ENCODE measurements around the gene AVPR2. TPM values are rescaled to one million over a fixed set of nuclear protein-coding genes. Genes with fewer than 3 reads are reported as not detected.

AVPR2 gene
- total RNA-seq, 1 experiment from 2014 or later = not detected

- BruUV-seq (replicated peaks) = TSS peak; percentile 45
- no peak for TF ChIP-seq CTCF (IDR thresholded peaks at IDR 0.05; ENCODE audit: insufficient read depth in 1 of 2, low read depth in 1 of 2, low read length in 1 of 2, severe bottlenecking in 1 of 2, unreplicated experiment in 1 of 2)
- peak overlapping the region; percentile 76 for H3K4me3 Mint-ChIP-seq (ENCODE audit: unreplicated experiment)
- no peaks in the 10 kb centered on the region for H3K27me3 Mint-ChIP-seq (ENCODE audit: insufficient read depth, unreplicated experiment)
- no peaks in the 10 kb centered on the region for H3K36me3 ChIP-seq (ENCODE audit: control insufficient read depth, insufficient read depth, low read length)
- POLR2A ChIA-PET = interaction anchor here (1.2 kb wide), 1 partner anchor 8 kb away, joined by 3 read pairs; the partner anchor contains the start of gene ARHGAP4
- CTCF ChIA-PET = interaction anchor here (1.1 kb wide), 1 partner anchor 13 kb away, joined by 6 read pairs; no protein-coding TSS in a partner anchor
- no peaks in the 10 kb centered on the region for H3K9me3 Mint-ChIP-seq (ENCODE audit: unreplicated experiment)
- H3K27me3 ChIP-seq (replicated peaks; ENCODE audit: control insufficient read depth, insufficient read depth, low read length) = no peaks in the 10 kb centered on the region
- no peak overlapping the region for H3K27ac Mint-ChIP-seq (ENCODE audit: unreplicated experiment)
- no peak for DNase-seq
- H3K36me3 Mint-ChIP-seq (ENCODE audit: insufficient read depth, unreplicated experiment) = peaks cover 16% of the 10 kb centered on the region
- H3K4me1 Mint-ChIP-seq (ENCODE audit: low read depth, unreplicated experiment) = no peaks in the 10 kb centered on the region
- intact Hi-C loops (cut with micrococcal nuclease; ENCODE audit: unreplicated experiment) = no loop called here
- no peaks in the 10 kb centered on the region for H3K9me3 ChIP-seq
- peak overlapping the region; percentile 54 for H3K4me3 ChIP-seq (ENCODE audit: low read depth, low read length)
- H3K4me1 ChIP-seq = no peaks in the 10 kb centered on the region
These were observed 29.8 kb downstream of the AVPR2 start for GRCh38 chrX:153934148-153934761.

GRCh38 chrX:153934762-153935325 lies 30.4 kb downstream of the AVPR2 start, which contains the start of gene NAA10:
Gene NAA10, minus strand, starts transcription at chrX:153935037. Its CDS starts 133 bp downstream, at chrX:153934904.
- Mint-ChIP-seq H3K27me3 (ENCODE audit: insufficient read depth, unreplicated experiment) (no peaks in the 10 kb centered on the region), H3K27ac (ENCODE audit: unreplicated experiment) (no peak within 1 kb of the TSS), H3K9me3 (ENCODE audit: unreplicated experiment) (no peaks in the 10 kb centered on the region), H3K4me1 (ENCODE audit: low read depth, unreplicated experiment) (no peaks in the 10 kb centered on the region), H3K4me3 (ENCODE audit: unreplicated experiment) (peak within 1 kb of the TSS; percentile 76), H3K36me3 (ENCODE audit: insufficient read depth, unreplicated experiment) (peaks cover 15% of the 10 kb centered on the region)
- ChIA-PET CTCF (interaction anchor here (1.1 kb wide), 1 partner anchor 12 kb away, joined by 6 read pairs; no protein-coding TSS in a partner anchor), POLR2A (interaction anchor here (1.2 kb wide), 1 partner anchor 9 kb away, joined by 3 read pairs; the partner anchor contains the start of gene ARHGAP4)
- Histone ChIP-seq H3K4me3 (ENCODE audit: low read depth, low read length) (peak within 1 kb of the TSS; percentile 56), H3K9me3 (no peaks in the 10 kb centered on the region), H3K36me3 (ENCODE audit: control insufficient read depth, insufficient read depth, low read length) (no peaks in the 10 kb centered on the region), H3K27me3 (replicated peaks; ENCODE audit: control insufficient read depth, insufficient read depth, low read length) (no peaks in the 10 kb centered on the region), H3K4me1 (no peaks in the 10 kb centered on the region)
- BruUV-seq (replicated peaks) = no TSS peak
- DNase-seq = peak; percentile 62 to 81
- intact Hi-C loops (cut with micrococcal nuclease; ENCODE audit: unreplicated experiment) = no loop called here
- no peak for TF ChIP-seq CTCF (IDR thresholded peaks at IDR 0.05; ENCODE audit: insufficient read depth in 1 of 2, low read depth in 1 of 2, low read length in 1 of 2, severe bottlenecking in 1 of 2, unreplicated experiment in 1 of 2)

- Mint-ChIP-seq H3K36me3 (ENCODE audit: insufficient read depth, unreplicated experiment) (peaks cover 15% of the 10 kb centered on the region), H3K27ac (ENCODE audit: unreplicated experiment) (no peak overlapping the region), H3K27me3 (ENCODE audit: insufficient read depth, unreplicated experiment) (no peaks in the 10 kb centered on the region), H3K4me3 (ENCODE audit: unreplicated experiment) (peak overlapping the region; percentile 66), H3K9me3 (ENCODE audit: unreplicated experiment) (no peaks in the 10 kb centered on the region), H3K4me1 (ENCODE audit: low read depth, unreplicated experiment) (peaks cover 4% of the 10 kb centered on the region)
- H3K4me3 ChIP-seq (ENCODE audit: low read depth, low read length) = peak overlapping the region; percentile 56
- H3K4me1 ChIP-seq = 0 out of 2 replicates have a peak, but pooled peaks cover 3% of the 10 kb centered on the region
- no peaks in the 10 kb centered on the region for H3K9me3 ChIP-seq
- DNase-seq = peak; percentile 34 to 47
- H3K27me3 ChIP-seq (replicated peaks; ENCODE audit: control insufficient read depth, insufficient read depth, low read length) = no peaks in the 10 kb centered on the region
- no TSS peak for BruUV-seq (replicated peaks)
- H3K36me3 ChIP-seq (ENCODE audit: control insufficient read depth, insufficient read depth, low read length) = no peaks in the 10 kb centered on the region
- no peak for TF ChIP-seq CTCF (IDR thresholded peaks at IDR 0.05; ENCODE audit: insufficient read depth in 1 of 2, low read depth in 1 of 2, low read length in 1 of 2, severe bottlenecking in 1 of 2, unreplicated experiment in 1 of 2)
- POLR2A ChIA-PET = interaction anchor here (1.2 kb wide), 1 partner anchor 10 kb away, joined by 3 read pairs; the partner anchor contains the start of gene ARHGAP4
- CTCF ChIA-PET = interaction anchor here (1.1 kb wide), 1 partner anchor 12 kb away, joined by 6 read pairs; no protein-coding TSS in a partner anchor
- intact Hi-C loops (cut with micrococcal nuclease; ENCODE audit: unreplicated experiment) = no loop called here
These were observed 30.9 kb downstream of the AVPR2 start for GRCh38 chrX:153935326-153935851.

Measured in Caco-2 (cell line).